ENCODE measurements around the gene HMGB4. TPM values are rescaled to one million over a fixed set of nuclear protein-coding genes. Genes with fewer than 3 reads are reported as not detected.

Gene HMGB4
- total RNA-seq, 1 experiment from 2014 or later, result not detected

- ChIA-PET POLR2A (no interaction called here), CTCF (no interaction called here)
- Histone ChIP-seq H3K9me3 (ENCODE audit: control insufficient read depth, insufficient read depth, low read depth, low read length) (no peaks in the 10 kb centered on the region), H3K27ac (ENCODE audit: low read length) (no peak overlapping the region), H3K36me3 (ENCODE audit: control insufficient read depth, insufficient read depth, low read length) (no peaks in the 10 kb centered on the region), H3K4me3 (ENCODE audit: low read depth in 2 of 2, low read length in 2 of 2) (no peak overlapping the region), H3K27me3 (ENCODE audit: control insufficient read depth, insufficient read depth, low read length) (no peaks in the 10 kb centered on the region), H3K4me1 (ENCODE audit: control insufficient read depth, insufficient read depth, low read length) (no peaks in the 10 kb centered on the region)
- ATAC-seq (no peak), DNase-seq (ENCODE audit: low read depth, low spot score) (no peak)
- no TSS peak for BruUV-seq (replicated peaks)
- intact Hi-C loops (cut with micrococcal nuclease; ENCODE audit: unreplicated experiment) (no loop called here), in situ Hi-C loops (cut with HindIII; ENCODE audit: low pct_unique_long_range_greater_than_20kb, low sequenced_read_pairs) (no loop called here)
- TF ChIP-seq, protein P1, sequence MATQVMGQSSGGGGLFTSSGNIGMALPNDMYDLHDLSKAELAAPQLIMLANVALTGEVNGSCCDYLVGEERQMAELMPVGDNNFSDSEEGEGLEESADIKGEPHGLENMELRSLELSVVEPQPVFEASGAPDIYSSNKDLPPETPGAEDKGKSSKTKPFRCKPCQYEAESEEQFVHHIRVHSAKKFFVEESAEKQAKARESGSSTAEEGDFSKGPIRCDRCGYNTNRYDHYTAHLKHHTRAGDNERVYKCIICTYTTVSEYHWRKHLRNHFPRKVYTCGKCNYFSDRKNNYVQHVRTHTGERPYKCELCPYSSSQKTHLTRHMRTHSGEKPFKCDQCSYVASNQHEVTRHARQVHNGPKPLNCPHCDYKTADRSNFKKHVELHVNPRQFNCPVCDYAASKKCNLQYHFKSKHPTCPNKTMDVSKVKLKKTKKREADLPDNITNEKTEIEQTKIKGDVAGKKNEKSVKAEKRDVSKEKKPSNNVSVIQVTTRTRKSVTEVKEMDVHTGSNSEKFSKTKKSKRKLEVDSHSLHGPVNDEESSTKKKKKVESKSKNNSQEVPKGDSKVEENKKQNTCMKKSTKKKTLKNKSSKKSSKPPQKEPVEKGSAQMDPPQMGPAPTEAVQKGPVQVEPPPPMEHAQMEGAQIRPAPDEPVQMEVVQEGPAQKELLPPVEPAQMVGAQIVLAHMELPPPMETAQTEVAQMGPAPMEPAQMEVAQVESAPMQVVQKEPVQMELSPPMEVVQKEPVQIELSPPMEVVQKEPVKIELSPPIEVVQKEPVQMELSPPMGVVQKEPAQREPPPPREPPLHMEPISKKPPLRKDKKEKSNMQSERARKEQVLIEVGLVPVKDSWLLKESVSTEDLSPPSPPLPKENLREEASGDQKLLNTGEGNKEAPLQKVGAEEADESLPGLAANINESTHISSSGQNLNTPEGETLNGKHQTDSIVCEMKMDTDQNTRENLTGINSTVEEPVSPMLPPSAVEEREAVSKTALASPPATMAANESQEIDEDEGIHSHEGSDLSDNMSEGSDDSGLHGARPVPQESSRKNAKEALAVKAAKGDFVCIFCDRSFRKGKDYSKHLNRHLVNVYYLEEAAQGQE (IDR thresholded peaks at IDR 0.05; ENCODE audit: insufficient read depth in 1 of 2, low read depth in 2 of 2, low read length in 1 of 2), result no peak
- no peak for TF ChIP-seq SIN3A (IDR thresholded peaks at IDR 0.05; ENCODE audit: borderline replicate concordance, insufficient read depth, low read depth, low read length)
- TF ChIP-seq TCF7L2 (IDR thresholded peaks at IDR 0.05; ENCODE audit: low read depth, low read length), result no peak
- TF ChIP-seq, protein P2, sequence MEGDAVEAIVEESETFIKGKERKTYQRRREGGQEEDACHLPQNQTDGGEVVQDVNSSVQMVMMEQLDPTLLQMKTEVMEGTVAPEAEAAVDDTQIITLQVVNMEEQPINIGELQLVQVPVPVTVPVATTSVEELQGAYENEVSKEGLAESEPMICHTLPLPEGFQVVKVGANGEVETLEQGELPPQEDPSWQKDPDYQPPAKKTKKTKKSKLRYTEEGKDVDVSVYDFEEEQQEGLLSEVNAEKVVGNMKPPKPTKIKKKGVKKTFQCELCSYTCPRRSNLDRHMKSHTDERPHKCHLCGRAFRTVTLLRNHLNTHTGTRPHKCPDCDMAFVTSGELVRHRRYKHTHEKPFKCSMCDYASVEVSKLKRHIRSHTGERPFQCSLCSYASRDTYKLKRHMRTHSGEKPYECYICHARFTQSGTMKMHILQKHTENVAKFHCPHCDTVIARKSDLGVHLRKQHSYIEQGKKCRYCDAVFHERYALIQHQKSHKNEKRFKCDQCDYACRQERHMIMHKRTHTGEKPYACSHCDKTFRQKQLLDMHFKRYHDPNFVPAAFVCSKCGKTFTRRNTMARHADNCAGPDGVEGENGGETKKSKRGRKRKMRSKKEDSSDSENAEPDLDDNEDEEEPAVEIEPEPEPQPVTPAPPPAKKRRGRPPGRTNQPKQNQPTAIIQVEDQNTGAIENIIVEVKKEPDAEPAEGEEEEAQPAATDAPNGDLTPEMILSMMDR (IDR thresholded peaks at IDR 0.05), result no peak
- no peak for TF ChIP-seq POLR2AphosphoS5 (IDR thresholded peaks at IDR 0.05; ENCODE audit: low read depth, low read length)
Measured at GRCh38 chr1:33897092-33897725, 33.3 kb downstream of the HMGB4 start.

GRCh38 chr1:33898406-33898805 lies 34.5 kb downstream of the HMGB4 start:
- DNase-seq (ENCODE audit: low read depth, low spot score), result no peak
- intact Hi-C loops (cut with micrococcal nuclease; ENCODE audit: unreplicated experiment) (no loop called here), in situ Hi-C loops (cut with HindIII; ENCODE audit: low pct_unique_long_range_greater_than_20kb, low sequenced_read_pairs) (no loop called here)
- no peak overlapping the region for H3K27ac ChIP-seq (ENCODE audit: low read length)
- POLR2A ChIA-PET, result no interaction called here
- H3K9me3 ChIP-seq (ENCODE audit: control insufficient read depth, insufficient read depth, low read depth, low read length), result no peaks in the 10 kb centered on the region
- H3K36me3 ChIP-seq (ENCODE audit: control insufficient read depth, insufficient read depth, low read length), result no peaks in the 10 kb centered on the region
- CTCF ChIA-PET, result no interaction called here
- no peaks in the 10 kb centered on the region for H3K27me3 ChIP-seq (ENCODE audit: control insufficient read depth, insufficient read depth, low read length)
- H3K4me3 ChIP-seq (ENCODE audit: low read depth in 2 of 2, low read length in 2 of 2), result no peak overlapping the region
- no peaks in the 10 kb centered on the region for H3K4me1 ChIP-seq (ENCODE audit: control insufficient read depth, insufficient read depth, low read length)
- ATAC-seq, result no peak
- no TSS peak for BruUV-seq (replicated peaks)
- no peak for TF ChIP-seq POLR2AphosphoS5 (IDR thresholded peaks at IDR 0.05; ENCODE audit: low read depth, low read length)
- TF ChIP-seq, protein P2 (IDR thresholded peaks at IDR 0.05), result no peak
- TF ChIP-seq TCF7L2 (IDR thresholded peaks at IDR 0.05; ENCODE audit: low read depth, low read length), result no peak
- no peak for TF ChIP-seq SIN3A (IDR thresholded peaks at IDR 0.05; ENCODE audit: borderline replicate concordance, insufficient read depth, low read depth, low read length)
- TF ChIP-seq, protein P1 (IDR thresholded peaks at IDR 0.05; ENCODE audit: insufficient read depth in 1 of 2, low read depth in 2 of 2, low read length in 1 of 2), result no peak
